Ovary (tissue), 9 donors: Measurements from ENCODE around the gene SLC4A3. TPM values are rescaled to one million over a fixed set of nuclear protein-coding genes. Genes with fewer than 3 reads are reported as not detected.

ENCODE experiments used
- DNase-seq, 5 donors: peaks; one replicate each; pipeline ENCODE4 v3.0.0-alpha.2; 2019 to 2020
- H3K27ac ChIP-seq, 2 donors: fragments of 200-600 bp; one replicate each; pipeline versions ENCODE4 v1.5.1 to v1.8.0; 2019 to 2022
- H3K27me3 ChIP-seq: fragments of 200-600 bp; one replicate; pipeline ENCODE4 v1.8.0; 2022
- H3K36me3 ChIP-seq: fragments of 200-600 bp; sonication (generic); one replicate; pipeline ENCODE4 v1.5.1; 2019
- H3K4me1 ChIP-seq: one replicate; pipeline ENCODE4 v1.8.1; 2013; ENCODE audit warnings: mild to moderate bottlenecking, moderate library complexity; ENCODE audit not compliant: insufficient read depth
- H3K4me3 ChIP-seq: fragments of 200-600 bp; sonication (generic); one replicate; pipeline ENCODE4 v1.5.1; 2017
- H3K9me3 ChIP-seq, 2 donors: fragments of 200-600 bp in 1 of 2; sonication (generic) in 1 of 2; one replicate each; pipeline versions ENCODE4 v1.5.1 to v1.8.1; 2013 to 2019; ENCODE audit warnings: mild to moderate bottlenecking in 1 of 2, moderate library complexity in 1 of 2
- CTCF ChIP-seq, 3 donors: fragments of 450-650 bp in 2 of 3; fragments of 200-600 bp in 1 of 3; IDR thresholded peaks; one replicate each; pipeline versions ENCODE4 v1.5.1 to v1.8.0; 2016 to 2022; ENCODE audit warnings: antibody characterized with exemption in 3 of 3, mild to moderate bottlenecking in 1 of 3
- EP300 ChIP-seq: sonication (generic); formaldehyde crosslinking; IDR thresholded peaks from one replicate; pipeline ENCODE4 v1.6.1; 2017; ENCODE audit warnings: antibody characterized with exemption
- POLR2A ChIP-seq: fragments of 450-650 bp; IDR thresholded peaks from one replicate; pipeline ENCODE4 v1.6.1; 2017; ENCODE audit warnings: antibody characterized with exemption, mild to moderate bottlenecking, moderate library complexity
- WGBS, 3 donors: extraction: QIAGEN DNeasy Blood & Tissue Kit in 1 of 3; methylation state at CpG; one replicate each; pipeline versions ENCODE4 v1.1.5 to v1.1.7; 2013 to 2017; 5-methylcytosine and 5-hydroxymethylcytosine counted together
- intact Hi-C, 4 donors: fragments of 100-400 bp; cut with DNase I; formaldehyde crosslinking; loops; one replicate each; pipeline versions ENCODE4 v1.11.0 to v1.15.1; 2022 to 2023
- polyA plus RNA-seq, 2 donors: library from polyadenylated mRNA; stranded (reverse); fragments of 200-250 nt in 1 of 2; fragments of 350-450 nt in 1 of 2; fragmentation: Illumina TruSeq in 1 of 2; extraction: RNeasy Lipid Tissue Mini Kit (QIAGEN cat#74804) in 1 of 2; gene quantifications; one replicate each; pipeline ENCODE4 v1.2.3, GENCODE V29; 2013 to 2014
- total RNA-seq, 7 donors: library from RNA; depleted of rRNA in 2 of 7; stranded (reverse); fragments of >200 nt in 2 of 7; fragmentation: NEBNext Ultra II Directional in 3 of 7; extraction: Animal tissue kit (Norgen Biotek cat#: 25700) in 3 of 7; gene quantifications; one replicate each; pipeline versions ENCODE4 v1.1.0 to v1.2.4, GENCODE V29; 2016 to 2023
- donor health status: DM: no; HTN: no; CAD: no; lungs with moderate emphysema.
- donor health status: DM: no; HTN: no; CAD: no.
- donor health status: Bipolar disorder and iron deficiency.
- donor health status: DM: yes; HTN: yes; CAD: no.
- donor health status: DM: no; HTN: no; CAD: no.
- donor health status: DM: yes; HTN: yes; CAD: no.

SLC4A3 gene
- total and polyA plus RNA-seq, 9 donors: 5.3 to 232 (median 98.5) TPM

GRCh38 chr2:219632760-219633105 is 5.3 kb downstream of the SLC4A3 start:
- no peak for TF ChIP-seq POLR2A
- TF ChIP-seq EP300: no peak
- no peak for TF ChIP-seq CTCF (IDR thresholded peaks at IDR 0.05)
- Histone ChIP-seq H3K27me3 (no peaks in the 10 kb centered on the region), H3K27ac (no peak overlapping the region), H3K4me1 (peaks cover 6% of the 10 kb centered on the region), H3K36me3 (no peaks in the 10 kb centered on the region), H3K9me3 (no peaks in the 10 kb centered on the region), H3K4me3 (no peak overlapping the region)
- peak in 2 of 5 donors; percentile 19 to 28 for DNase-seq
- intact Hi-C loops: loop anchor here in 1 of 4 donors (5.0 kb wide), 1 partner anchor 80 kb away; no protein-coding TSS in a partner anchor
- 88 to 89% (median 89%) methylated on average over 8 of the region's 8 CpGs for WGBS, 3 donors

- WGBS, 3 donors: 83 to 88% (median 85%) methylated on average over 19 to 22 of the region's 22 CpGs
- no peak for DNase-seq
- intact Hi-C loops: loop anchor here in 1 of 4 donors (5.0 kb wide), 1 partner anchor 81 kb away; no protein-coding TSS in a partner anchor
These were observed 6.0 kb downstream of the SLC4A3 start for GRCh38 chr2:219633276-219634065.

GRCh38 chr2:219634171-219634940 is 6.9 kb downstream of the SLC4A3 start:
- WGBS, 3 donors: 89 to 94% (median 90%) methylated on average over 15 of the region's 15 CpGs
- intact Hi-C loops: loop anchor here in 1 of 4 donors (5.0 kb wide), 1 partner anchor 82 kb away; no protein-coding TSS in a partner anchor
- H3K36me3 ChIP-seq: no peaks in the 10 kb centered on the region
- DNase-seq: peak in 2 of 5 donors; percentile 7 to 21
- no peaks in the 10 kb centered on the region for H3K27me3 ChIP-seq
- no peak for TF ChIP-seq POLR2A
- no peaks in the 10 kb centered on the region for H3K9me3 ChIP-seq
- peak overlapping the region in 1 of 2 donors; percentile 38 for H3K27ac ChIP-seq
- no peak overlapping the region for H3K4me3 ChIP-seq
- no peaks in the 10 kb centered on the region for H3K4me1 ChIP-seq

More at GRCh38 chr2:219633276-219634065, 6.0 kb downstream of the SLC4A3 start:
- Histone ChIP-seq H3K9me3 (no peaks in the 10 kb centered on the region), H3K27me3 (no peaks in the 10 kb centered on the region), H3K27ac (peak overlapping the region in 1 of 2 donors; percentile 38), H3K4me1 (peaks cover 6% of the 10 kb centered on the region), H3K36me3 (no peaks in the 10 kb centered on the region), H3K4me3 (no peak overlapping the region)
- TF ChIP-seq POLR2A (no peak), EP300 (no peak), CTCF (IDR thresholded peaks at IDR 0.05) (no peak)

GRCh38 chr2:219634951-219635751 is 7.7 kb downstream of the SLC4A3 start:
- WGBS, 3 donors: 75 to 81% (median 78%) methylated on average over 14 to 22 of the region's 22 CpGs
- Histone ChIP-seq H3K4me3 (no peak overlapping the region), H3K27ac (no peak overlapping the region), H3K4me1 (no peaks in the 10 kb centered on the region), H3K9me3 (no peaks in the 10 kb centered on the region), H3K27me3 (no peaks in the 10 kb centered on the region), H3K36me3 (no peaks in the 10 kb centered on the region)
- peak in 4 of 5 donors; percentile 11 to 46 (median 24) for DNase-seq
- intact Hi-C loops: loop anchor here in 2 of 4 donors (5.0 kb wide), 2 partner anchors 78 to 83 kb away; no protein-coding TSS in a partner anchor
- TF ChIP-seq EP300 (no peak), POLR2A (no peak), CTCF (IDR thresholded peaks at IDR 0.05) (no peak)
